Endodermal cell (in vitro differentiated cells): ENCODE data around the gene EPG5. TPM values are rescaled to one million over a fixed set of nuclear protein-coding genes. Genes with fewer than 3 reads are reported as not detected.

ENCODE experiments used
- DNase-seq: peaks from one replicate; pipeline ENCODE4 v3.0.0-alpha.2; 2017
- H3K27ac ChIP-seq: 2 replicates; pipeline ENCODE4 v1.5.1; 2013; ENCODE audit warnings: mild to moderate bottlenecking, low read depth, low read length, moderate library complexity
- H3K27me3 ChIP-seq: 2 replicates; pipeline ENCODE4 v1.6.1; 2013; ENCODE audit warnings: mild to moderate bottlenecking, low read length, moderate library complexity; ENCODE audit not compliant: insufficient read depth, control insufficient read depth, poor library complexity, severe bottlenecking
- H3K36me3 ChIP-seq: 2 replicates; pipeline ENCODE4 v1.7.0; 2013; ENCODE audit warnings: mild to moderate bottlenecking, low read length, moderate library complexity; ENCODE audit not compliant: control insufficient read depth, insufficient read depth
- H3K4me1 ChIP-seq: one replicate; pipeline ENCODE4 v1.7.0; 2013; ENCODE audit warnings: low read length; ENCODE audit not compliant: control insufficient read depth, insufficient read depth
- H3K4me3 ChIP-seq: 2 replicates; pipeline ENCODE4 v1.5.1; 2013; ENCODE audit warnings: mild to moderate bottlenecking, low read length, moderate library complexity
- H3K9ac ChIP-seq: 2 replicates; pipeline ENCODE4 v1.6.1; 2013; ENCODE audit warnings: mild to moderate bottlenecking, low read length, moderate library complexity; ENCODE audit not compliant: poor library complexity, severe bottlenecking; ENCODE audit errors: extremely low read depth
- H3K9me3 ChIP-seq: 2 replicates; pipeline ENCODE4 v1.6.1; 2013; ENCODE audit warnings: mild to moderate bottlenecking, low read length, moderate library complexity; ENCODE audit not compliant: control insufficient read depth
- H3K27ac Mint-ChIP-seq: 2 replicates; pipeline ENCODE4 v1.8.0; 2020; ENCODE audit warnings: mixed read lengths
- H3K27me3 Mint-ChIP-seq: 2 replicates; pipeline ENCODE4 v1.8.0; 2021; ENCODE audit warnings: mild to moderate bottlenecking, mixed read lengths; ENCODE audit not compliant: insufficient read depth
- H3K36me3 Mint-ChIP-seq: 2 replicates; pipeline ENCODE4 v1.8.0; 2020; ENCODE audit warnings: low read depth, mixed read lengths
- H3K4me1 Mint-ChIP-seq: 2 replicates; pipeline ENCODE4 v1.8.0; 2020; ENCODE audit warnings: mixed read lengths
- H3K4me3 Mint-ChIP-seq: 2 replicates; pipeline ENCODE4 v1.8.0; 2020; ENCODE audit warnings: mild to moderate bottlenecking, moderate library complexity, mixed read lengths
- H3K9me3 Mint-ChIP-seq: 2 replicates; pipeline ENCODE4 v1.8.0; 2020; ENCODE audit warnings: mild to moderate bottlenecking, mixed read lengths
- WGBS, 2 experiments: methylation state at CpG; one replicate each; pipeline versions ENCODE4 v1.1.5 to v1.1.7; 2013; ENCODE audit warnings: missing lambda C conversion rate in 2 of 2, mixed read lengths in 1 of 2; ENCODE audit not compliant: insufficient coverage in 1 of 2, insufficient read length in 1 of 2; 5-methylcytosine and 5-hydroxymethylcytosine counted together
- total RNA-seq, 2 donors: library from RNA; stranded (reverse); fragmentation: NEBNext Ultra II Directional in 1 of 2; extraction: Animal tissue kit (Norgen Biotek cat#: 25700) in 1 of 2; gene quantifications; 2 replicates in 1 of 2; 3 replicates in 1 of 2; pipeline ENCODE4 v1.2.1, GENCODE V29; 2021
- TF ChIP-seq, protein P1 (sequence below): fragments of 200-600 bp; sonication (generic); conservative IDR thresholded peaks from 2 replicates; pipeline ENCODE4 v1.5.0; 2021; ENCODE audit warnings: antibody characterized with exemption, mild to moderate bottlenecking

The EPG5 gene
- total RNA-seq, 2 donors from 2014 or later, result 25.6 to 28.6 TPM

DNA sequence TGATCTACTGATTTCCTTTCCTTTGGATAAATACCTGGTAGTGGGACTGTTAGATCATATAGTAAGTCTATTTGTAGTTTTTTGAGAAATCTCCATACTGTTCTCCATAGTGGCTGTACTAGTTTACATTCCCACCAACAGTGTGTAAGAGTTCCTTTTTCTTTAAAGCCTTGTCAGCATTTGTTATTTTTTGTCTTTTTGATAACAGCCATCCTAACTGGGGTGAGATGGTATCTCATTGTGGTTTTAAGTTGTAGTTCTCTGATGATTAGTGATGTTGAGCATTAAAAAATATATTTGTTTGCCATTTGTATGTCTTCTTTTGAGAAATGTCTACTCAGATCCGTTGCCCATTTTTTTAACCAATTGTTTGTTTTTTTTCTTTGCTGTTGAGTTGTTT is 33.9 kb upstream of the EPG5 start:
- TF ChIP-seq, protein P1, sequence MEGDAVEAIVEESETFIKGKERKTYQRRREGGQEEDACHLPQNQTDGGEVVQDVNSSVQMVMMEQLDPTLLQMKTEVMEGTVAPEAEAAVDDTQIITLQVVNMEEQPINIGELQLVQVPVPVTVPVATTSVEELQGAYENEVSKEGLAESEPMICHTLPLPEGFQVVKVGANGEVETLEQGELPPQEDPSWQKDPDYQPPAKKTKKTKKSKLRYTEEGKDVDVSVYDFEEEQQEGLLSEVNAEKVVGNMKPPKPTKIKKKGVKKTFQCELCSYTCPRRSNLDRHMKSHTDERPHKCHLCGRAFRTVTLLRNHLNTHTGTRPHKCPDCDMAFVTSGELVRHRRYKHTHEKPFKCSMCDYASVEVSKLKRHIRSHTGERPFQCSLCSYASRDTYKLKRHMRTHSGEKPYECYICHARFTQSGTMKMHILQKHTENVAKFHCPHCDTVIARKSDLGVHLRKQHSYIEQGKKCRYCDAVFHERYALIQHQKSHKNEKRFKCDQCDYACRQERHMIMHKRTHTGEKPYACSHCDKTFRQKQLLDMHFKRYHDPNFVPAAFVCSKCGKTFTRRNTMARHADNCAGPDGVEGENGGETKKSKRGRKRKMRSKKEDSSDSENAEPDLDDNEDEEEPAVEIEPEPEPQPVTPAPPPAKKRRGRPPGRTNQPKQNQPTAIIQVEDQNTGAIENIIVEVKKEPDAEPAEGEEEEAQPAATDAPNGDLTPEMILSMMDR, result no peak
- H3K4me1 Mint-ChIP-seq, result peaks cover 16% of the 10 kb centered on the region
- Histone ChIP-seq H3K4me1 (no peaks in the 10 kb centered on the region), H3K36me3 (no peaks in the 10 kb centered on the region), H3K27ac (no peak overlapping the region), H3K9ac (no peak overlapping the region), H3K27me3 (no peaks in the 10 kb centered on the region), H3K9me3 (peaks cover 11% of the 10 kb centered on the region), H3K4me3 (no peak overlapping the region)
- peaks cover 3% of the 10 kb centered on the region for H3K36me3 Mint-ChIP-seq
- no peak overlapping the region for H3K27ac Mint-ChIP-seq
- DNase-seq, result no peak
- no peak overlapping the region for H3K4me3 Mint-ChIP-seq
- 75 to 100% methylated on average over 1 of the region's 1 CpG for WGBS, 2 experiments
- peaks cover 1% of the 10 kb centered on the region for H3K27me3 Mint-ChIP-seq
- peaks cover 13% of the 10 kb centered on the region for H3K9me3 Mint-ChIP-seq

DNA sequence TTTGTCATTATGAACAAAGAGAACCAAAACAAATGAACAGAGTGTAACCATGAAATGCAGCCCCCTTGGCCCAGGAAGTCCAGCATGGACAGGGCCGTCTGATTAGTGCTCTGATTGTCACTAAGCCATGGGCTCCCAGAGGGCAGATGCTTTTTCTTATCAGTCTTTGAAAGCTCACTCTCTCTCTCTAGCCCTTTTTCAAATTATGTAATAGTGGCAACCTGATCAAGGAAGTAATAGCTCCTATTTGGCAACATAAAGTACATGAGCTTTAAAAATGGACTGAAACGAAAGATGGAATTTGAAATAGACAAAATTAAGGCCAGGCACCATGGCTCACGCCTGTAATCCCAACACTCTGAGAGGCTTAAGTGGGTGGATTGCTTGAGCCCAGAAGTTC is 32.4 kb upstream of the EPG5 start:
- no peak overlapping the region for H3K4me3 Mint-ChIP-seq
- H3K9me3 ChIP-seq, result peaks cover 11% of the 10 kb centered on the region
- 92 to 100% methylated on average over 2 to 3 of the region's 3 CpGs for WGBS, 2 experiments

DNA sequence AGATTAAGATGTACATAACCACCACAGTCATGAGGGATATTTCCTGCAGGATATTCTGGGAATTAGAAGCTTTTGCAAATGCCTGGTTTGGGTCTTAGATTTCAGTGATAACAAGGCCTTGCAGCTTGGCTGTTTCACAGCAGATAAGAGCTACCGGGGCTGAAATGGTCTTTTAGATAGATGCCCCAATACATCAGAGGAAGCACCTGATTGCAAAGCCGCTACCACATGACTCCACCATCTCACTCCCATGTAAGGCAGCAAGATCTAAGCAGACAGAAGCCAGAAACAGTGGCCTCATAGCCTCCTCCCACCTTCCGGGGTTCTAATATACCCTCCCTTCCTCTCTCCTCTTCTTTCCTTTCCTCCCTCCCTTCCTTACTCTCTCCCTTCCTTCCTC is 31.1 kb upstream of the EPG5 start:
- Mint-ChIP-seq H3K27ac (no peak overlapping the region), H3K36me3 (peaks cover 3% of the 10 kb centered on the region), H3K4me1 (peaks cover 16% of the 10 kb centered on the region), H3K27me3 (no peaks in the 10 kb centered on the region), H3K9me3 (peaks cover 13% of the 10 kb centered on the region), H3K4me3 (no peak overlapping the region)
- DNase-seq, result no peak
- TF ChIP-seq, protein P1, result no peak
- 83 to 94% methylated on average over 3 of the region's 3 CpGs for WGBS, 2 experiments
- Histone ChIP-seq H3K9me3 (peaks cover 11% of the 10 kb centered on the region), H3K4me1 (no peaks in the 10 kb centered on the region), H3K27ac (no peak overlapping the region), H3K27me3 (no peaks in the 10 kb centered on the region), H3K4me3 (no peak overlapping the region), H3K9ac (no peak overlapping the region), H3K36me3 (no peaks in the 10 kb centered on the region)

More for the DNA sequence above, 32.4 kb upstream of the EPG5 start:
- Histone ChIP-seq H3K4me1 (no peaks in the 10 kb centered on the region), H3K36me3 (no peaks in the 10 kb centered on the region), H3K27me3 (no peaks in the 10 kb centered on the region), H3K27ac (no peak overlapping the region), H3K9ac (no peak overlapping the region), H3K4me3 (no peak overlapping the region)
- Mint-ChIP-seq H3K27ac (no peak overlapping the region), H3K27me3 (peaks cover 1% of the 10 kb centered on the region), H3K4me1 (peaks cover 16% of the 10 kb centered on the region), H3K9me3 (peaks cover 13% of the 10 kb centered on the region), H3K36me3 (peaks cover 3% of the 10 kb centered on the region)
- no peak for DNase-seq
- TF ChIP-seq, protein P1, result no peak
